ENCODE results near the gene HSDL1. TPM values are rescaled to one million over a fixed set of nuclear protein-coding genes. Genes with fewer than 3 reads are reported as not detected.

The HSDL1 gene
- total and polyA plus RNA-seq, 2 of the 8 experiments (the other 6 are each of a cell fraction or from before 2014, with no cell fraction given): 25.0 to 55.7 TPM

DNA sequence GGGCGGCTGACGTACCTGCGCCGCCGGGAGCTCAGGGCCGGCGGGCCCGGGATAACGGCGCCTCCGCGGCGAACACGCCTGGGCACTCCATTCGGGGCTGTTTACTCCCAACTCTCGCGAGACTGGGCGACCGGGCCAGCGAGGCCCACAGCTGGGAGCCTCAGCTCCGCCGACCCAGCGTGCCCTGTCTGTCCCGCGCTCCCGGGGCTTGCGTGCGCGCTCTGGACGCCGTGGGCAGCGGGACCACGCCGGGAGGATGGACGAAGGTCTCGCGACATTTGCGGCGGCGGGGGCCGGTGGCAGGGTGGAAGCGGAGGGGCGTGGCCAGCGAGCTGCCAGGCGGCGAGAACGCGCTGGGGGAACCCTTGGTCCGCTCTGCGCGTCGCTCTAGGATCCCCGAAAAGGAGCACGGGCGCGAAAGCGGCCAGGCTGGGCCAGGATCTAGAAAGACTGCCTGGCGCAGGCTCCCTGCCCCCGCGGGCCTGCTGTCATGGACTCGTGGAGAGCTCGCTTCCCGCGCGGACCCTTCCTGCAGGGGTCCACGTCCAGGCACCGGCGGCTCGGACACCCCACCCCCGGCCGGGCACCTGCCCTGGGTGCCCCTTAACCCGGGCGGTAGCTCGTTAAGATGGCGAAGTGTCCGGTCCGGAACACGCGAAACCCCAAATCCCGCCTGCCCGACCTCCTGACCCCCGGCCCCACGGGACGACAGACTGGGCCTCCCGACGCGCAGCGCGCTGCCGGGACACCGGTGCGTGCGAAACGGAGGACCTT is 28.1 kb downstream of the HSDL1 start, which contains the start of gene MBTPS1 (continued):
- TF ChIP-seq MAX (IDR thresholded peaks at IDR 0.05) (peak; percentile 84), JUN (IDR thresholded peaks at IDR 0.05; ENCODE audit: low read depth, low read length) (no peak), BRCA1 (IDR thresholded peaks at IDR 0.05; ENCODE audit: low read depth, low read length) (peak; percentile 92), POU5F1 (IDR thresholded peaks at IDR 0.05; ENCODE audit: low read depth, low read length) (no peak), GTF2F1 (IDR thresholded peaks at IDR 0.05; ENCODE audit: borderline replicate concordance, low read depth, low read length) (no peak), BACH1 (IDR thresholded peaks at IDR 0.05; ENCODE audit: low read length) (no peak; the same call in 1 of the 2 replicates), USF2 (IDR thresholded peaks at IDR 0.05; ENCODE audit: low read length) (no peak), POLR2A (IDR thresholded peaks at IDR 0.05; ENCODE audit: control extremely low read depth in 1 of 2, low read depth in 2 of 2, low read length in 2 of 2) (peak in 1 of 2 experiments; percentile 85; a peak in 2 of 3 replicates), CTBP2 (IDR thresholded peaks at IDR 0.05; ENCODE audit: borderline replicate concordance, insufficient read depth, insufficient read length, low read length) (no peak), JUND (IDR thresholded peaks at IDR 0.05; ENCODE audit: low read length) (no peak), CBX8 (IDR thresholded peaks at IDR 0.05; ENCODE audit: borderline replicate concordance, low read depth, low read length) (no peak), TAF7 (optimal IDR thresholded peaks at IDR 0.05; ENCODE audit: borderline replicate concordance, low read depth, low read length) (peak; percentile 85), CHD1 (IDR thresholded peaks at IDR 0.05; ENCODE audit: low read depth, low read length) (no peak), POLR2AphosphoS5 (IDR thresholded peaks at IDR 0.05; ENCODE audit: low read depth, low read length) (peak; percentile 58; the same call in 1 of the 2 replicates), TBP (IDR thresholded peaks at IDR 0.05; ENCODE audit: low read depth, low read length) (peak; percentile 49), ZNF274 (IDR thresholded peaks at IDR 0.05; ENCODE audit: borderline replicate concordance, extremely low read depth, low read length) (no peak), RXRA (IDR thresholded peaks at IDR 0.05; ENCODE audit: insufficient read depth, low read depth, low read length) (no peak), CBX5 (IDR thresholded peaks at IDR 0.05; ENCODE audit: low read depth, low read length) (no peak), SRF (IDR thresholded peaks at IDR 0.05; ENCODE audit: low read depth, low read length) (no peak), SUZ12 (IDR thresholded peaks at IDR 0.05; ENCODE audit: low read length) (no peak; the same call in 1 of the 2 replicates), TEAD4 (IDR thresholded peaks at IDR 0.05; ENCODE audit: low read depth, low read length) (no peak), CREB1 (IDR thresholded peaks at IDR 0.05) (no peak), PHF8 (conservative IDR thresholded peaks at IDR 0.05; ENCODE audit: low read depth, low read length) (peak; percentile 75)
